Effector memory CD4-positive, alpha-beta T cell (primary cell): ENCODE data around the gene CHRNB2.

ENCODE experiments used
- DNase-seq, 3 donors: peaks; one replicate each; pipeline ENCODE4 v3.0.0-alpha.2; 2020
- H3K27ac ChIP-seq: 2 replicates; pipeline ENCODE4 v1.7.0; 2013; ENCODE audit warnings: mild to moderate bottlenecking, low read length, moderate library complexity; ENCODE audit not compliant: insufficient read depth, poor library complexity, severe bottlenecking
- H3K27me3 ChIP-seq: replicated peaks from 2 replicates; pipeline ENCODE4 v1.7.0; 2013; ENCODE audit warnings: mild to moderate bottlenecking, low read length; ENCODE audit not compliant: insufficient read depth, control insufficient read depth, poor library complexity, severe bottlenecking
- H3K36me3 ChIP-seq: 2 replicates; pipeline ENCODE4 v1.7.0; 2013; ENCODE audit warnings: mild to moderate bottlenecking, low read length, moderate library complexity; ENCODE audit not compliant: control insufficient read depth, insufficient read depth
- H3K4me1 ChIP-seq: 2 replicates; pipeline ENCODE4 v1.7.0; 2013; ENCODE audit warnings: low read length, mild to moderate bottlenecking; ENCODE audit not compliant: control insufficient read depth, insufficient read depth, poor library complexity, severe bottlenecking
- H3K4me3 ChIP-seq: 2 replicates; pipeline ENCODE4 v1.7.0; 2013; ENCODE audit warnings: low read length, low read depth, mild to moderate bottlenecking; ENCODE audit not compliant: insufficient read depth, poor library complexity, severe bottlenecking
- H3K9me3 ChIP-seq: 2 replicates; pipeline ENCODE4 v1.7.0; 2013; ENCODE audit warnings: mild to moderate bottlenecking, low read length, moderate library complexity; ENCODE audit not compliant: control insufficient read depth

The CHRNB2 gene

DNA sequence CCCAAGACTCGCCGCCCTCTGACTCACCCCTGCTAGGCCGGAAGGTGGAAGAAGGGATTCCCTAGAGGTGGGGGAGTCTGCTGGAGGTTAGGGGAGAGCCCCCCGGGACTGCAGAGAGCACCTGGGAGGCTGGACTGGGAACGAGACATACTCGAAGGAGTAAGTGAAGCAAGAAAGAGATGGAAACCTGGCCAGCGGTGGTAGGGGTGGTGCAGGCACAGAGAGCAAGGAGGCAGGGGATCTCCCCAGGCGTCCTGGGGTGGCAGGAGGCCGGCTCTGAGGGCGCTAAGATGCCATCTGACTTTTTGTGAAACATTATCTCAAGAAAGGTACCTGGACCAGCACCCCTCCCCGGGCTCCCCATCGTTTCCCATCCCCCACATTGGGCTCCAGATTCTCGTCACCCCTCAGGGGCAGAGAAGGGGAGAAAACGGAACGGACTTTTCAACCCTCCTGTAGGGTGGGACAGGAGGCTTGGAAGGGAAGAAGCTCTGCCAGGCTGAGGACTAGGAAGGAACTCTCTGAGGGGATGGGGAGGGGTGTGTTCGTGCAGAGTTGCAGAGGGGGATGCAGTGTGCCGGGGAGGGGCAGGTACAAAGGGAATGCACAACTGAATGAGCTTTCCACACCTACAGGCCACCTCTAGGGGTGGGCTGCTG is 708 bp downstream of the CHRNB2 start:
- peaks cover 8% of the 10 kb centered on the region for H3K4me1 ChIP-seq
- H3K27ac ChIP-seq, result no peak overlapping the region
- no peak overlapping the region for H3K4me3 ChIP-seq
- H3K36me3 ChIP-seq, result no peaks in the 10 kb centered on the region
- H3K27me3 ChIP-seq, result peaks cover 22% of the 10 kb centered on the region
- no peak for DNase-seq
- no peaks in the 10 kb centered on the region for H3K9me3 ChIP-seq

DNA sequence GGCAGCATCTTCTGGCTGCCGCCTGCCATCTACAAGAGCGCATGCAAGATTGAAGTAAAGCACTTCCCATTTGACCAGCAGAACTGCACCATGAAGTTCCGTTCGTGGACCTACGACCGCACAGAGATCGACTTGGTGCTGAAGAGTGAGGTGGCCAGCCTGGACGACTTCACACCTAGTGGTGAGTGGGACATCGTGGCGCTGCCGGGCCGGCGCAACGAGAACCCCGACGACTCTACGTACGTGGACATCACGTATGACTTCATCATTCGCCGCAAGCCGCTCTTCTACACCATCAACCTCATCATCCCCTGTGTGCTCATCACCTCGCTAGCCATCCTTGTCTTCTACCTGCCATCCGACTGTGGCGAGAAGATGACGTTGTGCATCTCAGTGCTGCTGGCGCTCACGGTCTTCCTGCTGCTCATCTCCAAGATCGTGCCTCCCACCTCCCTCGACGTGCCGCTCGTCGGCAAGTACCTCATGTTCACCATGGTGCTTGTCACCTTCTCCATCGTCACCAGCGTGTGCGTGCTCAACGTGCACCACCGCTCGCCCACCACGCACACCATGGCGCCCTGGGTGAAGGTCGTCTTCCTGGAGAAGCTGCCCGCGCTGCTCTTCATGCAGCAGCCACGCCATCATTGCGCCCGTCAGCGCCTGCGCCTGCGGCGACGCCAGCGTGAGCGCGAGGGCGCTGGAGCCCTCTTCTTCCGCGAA is 3.8 kb downstream of the CHRNB2 start:
- H3K36me3 ChIP-seq, result no peaks in the 10 kb centered on the region
- H3K9me3 ChIP-seq, result no peaks in the 10 kb centered on the region
- H3K27ac ChIP-seq, result no peak overlapping the region
- H3K27me3 ChIP-seq, result peaks cover 22% of the 10 kb centered on the region
- no peak for DNase-seq
- H3K4me1 ChIP-seq, result peaks cover 8% of the 10 kb centered on the region
- H3K4me3 ChIP-seq, result no peak overlapping the region

DNA sequence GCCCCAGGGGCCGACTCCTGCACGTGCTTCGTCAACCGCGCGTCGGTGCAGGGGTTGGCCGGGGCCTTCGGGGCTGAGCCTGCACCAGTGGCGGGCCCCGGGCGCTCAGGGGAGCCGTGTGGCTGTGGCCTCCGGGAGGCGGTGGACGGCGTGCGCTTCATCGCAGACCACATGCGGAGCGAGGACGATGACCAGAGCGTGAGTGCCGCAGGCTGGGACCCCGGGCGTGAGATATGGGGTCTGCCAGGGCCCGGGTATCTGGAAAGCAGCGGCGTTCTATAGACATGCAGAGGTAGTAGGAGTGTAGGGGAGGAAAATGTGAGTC is 4.3 kb downstream of the CHRNB2 start:
- H3K4me1 ChIP-seq, result peaks cover 8% of the 10 kb centered on the region
- H3K9me3 ChIP-seq, result no peaks in the 10 kb centered on the region
- peaks cover 17% of the 10 kb centered on the region for H3K27me3 ChIP-seq
- no peaks in the 10 kb centered on the region for H3K36me3 ChIP-seq
- no peak overlapping the region for H3K4me3 ChIP-seq
- no peak overlapping the region for H3K27ac ChIP-seq
- no peak for DNase-seq

DNA sequence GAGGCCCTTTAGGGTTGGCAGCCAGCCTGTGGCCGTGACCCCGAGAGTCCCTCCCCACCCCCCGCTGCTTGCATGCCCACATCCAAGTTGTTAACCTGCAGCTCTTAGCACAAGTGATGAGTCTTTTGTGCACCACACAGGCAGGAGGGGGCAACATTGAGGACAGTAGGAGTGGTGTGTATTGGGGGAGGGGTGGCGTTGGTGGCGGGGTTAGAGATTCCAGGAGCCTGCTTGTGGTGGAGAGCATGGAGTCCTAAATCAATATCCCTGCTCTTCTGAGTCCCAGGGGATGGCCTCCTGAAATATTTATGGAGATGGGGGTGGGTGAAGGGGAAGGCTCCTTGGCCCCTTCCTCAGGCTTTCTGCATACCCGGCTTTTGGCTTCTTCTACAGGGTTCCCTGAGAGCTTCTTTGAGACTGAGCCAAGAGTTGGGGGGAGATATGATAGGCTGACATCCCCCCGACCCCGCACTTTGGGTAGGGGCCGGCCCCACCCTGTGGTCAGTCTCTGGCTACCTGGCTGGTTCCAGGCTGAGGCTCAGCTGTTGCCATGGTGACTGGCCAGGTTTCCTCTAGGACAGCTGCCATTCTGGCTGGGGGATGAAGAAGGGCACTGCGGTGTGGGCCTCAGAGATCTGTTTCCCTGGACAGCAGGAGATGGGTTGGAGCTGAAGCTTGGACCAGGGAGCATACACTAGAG is 5.0 kb downstream of the CHRNB2 start:
- Histone ChIP-seq H3K4me1 (peaks cover 6% of the 10 kb centered on the region), H3K27me3 (peaks cover 10% of the 10 kb centered on the region), H3K27ac (no peak overlapping the region), H3K4me3 (no peak overlapping the region), H3K9me3 (no peaks in the 10 kb centered on the region), H3K36me3 (no peaks in the 10 kb centered on the region)
- no peak for DNase-seq

DNA sequence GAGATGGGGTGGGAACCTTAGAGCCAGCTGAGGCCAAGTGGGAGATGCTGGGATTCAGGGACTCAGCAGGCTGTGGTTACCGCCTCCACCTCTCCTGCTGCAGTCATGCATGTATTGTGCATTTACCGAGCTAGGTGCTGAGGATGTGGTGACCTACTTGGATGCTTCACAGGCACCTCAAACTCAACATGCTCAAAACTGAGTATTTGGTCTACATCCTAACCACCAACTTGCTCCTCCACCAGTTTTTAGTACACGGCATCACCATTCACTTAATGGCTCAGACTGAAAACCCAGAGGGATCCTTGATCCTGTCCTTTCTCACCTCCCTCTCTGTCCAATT is 5.6 kb downstream of the CHRNB2 start:
- H3K9me3 ChIP-seq, result no peaks in the 10 kb centered on the region
- H3K4me1 ChIP-seq, result peaks cover under 1% of the 10 kb centered on the region
- H3K4me3 ChIP-seq, result no peak overlapping the region
- no peaks in the 10 kb centered on the region for H3K36me3 ChIP-seq
- DNase-seq, result no peak
- H3K27me3 ChIP-seq, result peaks cover 6% of the 10 kb centered on the region
- H3K27ac ChIP-seq, result no peak overlapping the region

- H3K36me3 ChIP-seq, result peaks cover 5% of the 10 kb centered on the region
- DNase-seq, result no peak
- no peak overlapping the region for H3K4me3 ChIP-seq
Measured at GRCh38 chr1:154574716-154575115, 7.1 kb downstream of the CHRNB2 start.

GRCh38 chr1:154575147-154575927 is 7.8 kb downstream of the CHRNB2 start:
- no peak overlapping the region for H3K27ac ChIP-seq
- H3K4me3 ChIP-seq, result no peak overlapping the region
- peaks cover 11% of the 10 kb centered on the region for H3K36me3 ChIP-seq
- H3K27me3 ChIP-seq, result no peaks in the 10 kb centered on the region
- no peaks in the 10 kb centered on the region for H3K9me3 ChIP-seq
- no peak for DNase-seq
- H3K4me1 ChIP-seq, result no peaks in the 10 kb centered on the region

More at GRCh38 chr1:154574716-154575115, 7.1 kb downstream of the CHRNB2 start:
- Histone ChIP-seq H3K27me3 (no peaks in the 10 kb centered on the region), H3K4me1 (no peaks in the 10 kb centered on the region), H3K9me3 (no peaks in the 10 kb centered on the region), H3K27ac (no peak overlapping the region)

- H3K4me3 ChIP-seq, result no peak overlapping the region
- peaks cover 17% of the 10 kb centered on the region for H3K36me3 ChIP-seq
- no peaks in the 10 kb centered on the region for H3K4me1 ChIP-seq
- DNase-seq, result no peak
- H3K9me3 ChIP-seq, result no peaks in the 10 kb centered on the region
- no peak overlapping the region for H3K27ac ChIP-seq
- no peaks in the 10 kb centered on the region for H3K27me3 ChIP-seq
Measured at GRCh38 chr1:154575951-154576566, 8.5 kb downstream of the CHRNB2 start.

DNA sequence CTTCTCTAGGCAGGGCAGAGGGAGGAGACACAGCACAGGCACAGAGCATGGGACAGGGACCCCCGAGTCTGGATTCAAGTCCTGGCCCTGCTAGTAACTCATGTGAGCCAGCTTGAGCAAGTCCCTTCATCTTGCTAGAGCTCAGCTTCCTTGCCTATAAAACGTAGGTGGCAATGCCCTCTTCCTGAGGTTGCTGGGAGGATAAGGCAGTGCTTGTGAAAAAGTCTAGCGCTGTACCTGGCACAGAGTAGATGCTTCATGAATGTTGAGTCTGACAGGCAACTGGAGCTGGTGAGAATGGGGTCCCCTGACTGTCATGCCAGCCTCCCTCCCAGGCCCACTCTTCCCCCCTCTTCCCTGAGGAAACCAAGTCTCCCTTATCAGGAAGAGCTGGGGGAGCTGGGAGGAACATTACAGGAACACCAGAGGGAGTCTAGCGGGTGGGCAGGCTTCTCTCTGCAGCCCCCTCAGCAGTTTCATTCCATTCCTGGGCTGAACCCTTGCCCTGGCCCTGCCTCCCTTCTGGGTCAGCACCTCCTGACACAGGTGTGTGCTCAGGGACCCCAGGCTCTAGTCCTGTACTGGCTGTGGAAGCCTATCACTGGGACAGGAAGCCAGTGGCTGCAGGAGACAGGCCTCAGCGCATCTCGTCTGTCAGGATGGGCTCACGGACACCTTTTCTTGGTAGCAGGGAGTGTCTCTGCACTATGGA is 9.9 kb downstream of the CHRNB2 start:
- H3K4me3 ChIP-seq, result no peak overlapping the region
- H3K4me1 ChIP-seq, result no peaks in the 10 kb centered on the region
- no peak overlapping the region for H3K27ac ChIP-seq
- H3K9me3 ChIP-seq, result no peaks in the 10 kb centered on the region
- H3K27me3 ChIP-seq, result no peaks in the 10 kb centered on the region
- peaks cover 27% of the 10 kb centered on the region for H3K36me3 ChIP-seq
- no peak for DNase-seq
